HepG2 (cell line): ENCODE results near the gene HAPLN2. TPM values are rescaled to one million over a fixed set of nuclear protein-coding genes. Genes with fewer than 3 reads are reported as not detected.

Source experiments
- ATF6 ChIP-seq: sonication (generic); formaldehyde crosslinking; conservative IDR thresholded peaks from 2 replicates; pipeline ENCODE4 v1.4.0; 2020; ENCODE audit warnings: missing genetic modification reagents
- KDM5B ChIP-seq: sonication (generic); formaldehyde crosslinking; IDR thresholded peaks from 2 replicates; pipeline ENCODE4 v1.4.0; 2020; ENCODE audit warnings: missing genetic modification reagents, mild to moderate bottlenecking, borderline replicate concordance
- MAFK ChIP-seq, 2 experiments: IDR thresholded peaks in 1 of 2; conservative IDR thresholded peaks in 1 of 2; 2 replicates each; pipeline ENCODE4 v1.6.1; 2011; ENCODE audit warnings: improper control_type of control experiment in 2 of 2, low read length in 2 of 2
- ZFP37 ChIP-seq: sonication (generic); formaldehyde crosslinking; IDR thresholded peaks from 2 replicates; pipeline ENCODE4 v1.4.0; 2020; ENCODE audit warnings: missing genetic modification reagents, borderline replicate concordance
- ZHX1 ChIP-seq: sonication (generic); formaldehyde crosslinking; IDR thresholded peaks from 2 replicates; pipeline ENCODE4 v1.8.1; 2022; ENCODE audit warnings: low read depth, mild to moderate bottlenecking, missing genetic modification reagents
- ZNF142 ChIP-seq: sonication (generic); formaldehyde crosslinking; IDR thresholded peaks from 2 replicates; pipeline ENCODE4 v1.4.0; 2020; ENCODE audit warnings: missing genetic modification reagents
- ZNF280B ChIP-seq: sonication (generic); formaldehyde crosslinking; IDR thresholded peaks from 2 replicates; pipeline ENCODE4 v1.5.0; 2020; ENCODE audit warnings: missing genetic modification reagents, mild to moderate bottlenecking, borderline replicate concordance
- ZNF292 ChIP-seq: sonication (generic); formaldehyde crosslinking; IDR thresholded peaks from 2 replicates; pipeline ENCODE4 v1.8.1; 2022; ENCODE audit warnings: mild to moderate bottlenecking, low read depth, missing genetic modification reagents, borderline replicate concordance
- ZNF30 ChIP-seq: sonication (generic); formaldehyde crosslinking; IDR thresholded peaks from 2 replicates; pipeline ENCODE4 v1.5.0; 2020; ENCODE audit warnings: mild to moderate bottlenecking, missing genetic modification reagents
- ZNF687 ChIP-seq: sonication (generic); formaldehyde crosslinking; IDR thresholded peaks from 2 replicates; pipeline ENCODE4 v1.5.1; 2020; ENCODE audit warnings: mild to moderate bottlenecking, missing genetic modification reagents, moderate library complexity
- polyA plus RNA-seq, 8 experiments: library from polyadenylated mRNA; depleted of rRNA in 3 of 8; stranded (reverse) in 7 of 8; unstranded in 1 of 8; fragments of >200 nt; fragmentation: Illumina TruSeq in 4 of 8; extraction: Trizol in 4 of 8; gene quantifications; 2 replicates each; pipeline versions ENCODE4 v1.2.1 to v1.2.3, GENCODE V29; 2011 to 2016; ENCODE audit warnings: low read depth in 4 of 8, missing spikeins in 1 of 8, mixed read lengths in 1 of 8; ENCODE audit not compliant: insufficient read depth in 1 of 8
- total RNA-seq, 5 experiments: library from RNA; depleted of rRNA; stranded (reverse); fragments of >200 nt; fragmentation: Illumina TruSeq; extraction: Trizol; gene quantifications; 2 replicates each; pipeline ENCODE4 v1.2.3, GENCODE V29; 2016; ENCODE audit warnings: low read depth in 1 of 5

Gene HAPLN2
- total and polyA plus RNA-seq, 2 of the 13 experiments (the other 11 are each of a cell fraction or from before 2014, with no cell fraction given), result not detected

- TF ChIP-seq ATF6 (CRISPR knock-in tag), result 0 out of 2 replicates have a peak, but pooled peaks have one; percentile 49
- 0 out of 2 replicates have a peak, but pooled peaks have one; percentile 36 for TF ChIP-seq ZFP37 (CRISPR knock-in tag)
- 0 out of 2 replicates have a peak, but pooled peaks have one; percentile 54 for TF ChIP-seq ZHX1
- no peak for TF ChIP-seq ZNF142 (CRISPR knock-in tag)
- 0 out of 2 replicates have a peak, but pooled peaks have one; percentile 33 for TF ChIP-seq ZNF280B
- no peak for TF ChIP-seq ZNF292
- peak; percentile 94 for TF ChIP-seq ZNF687 (CRISPR knock-in tag)
- no peak for TF ChIP-seq MAFK (conservative IDR thresholded peaks at IDR 0.05 in 1 of 2, IDR thresholded peaks at IDR 0.05 in 1 of 2; ENCODE audit: low read length in 2 of 2)
- TF ChIP-seq KDM5B (CRISPR knock-in tag), result peak; percentile 66; the same call in 1 of the 2 replicates
- TF ChIP-seq ZNF30 (CRISPR knock-in tag), result no peak
Measured at GRCh38 chr1:156601122-156601830, 17.9 kb upstream of the HAPLN2 start, which contains the start of gene GPATCH4 (continued).
